ES-I3 (cell line): ENCODE results near the gene IP6K3.

ENCODE experiments used
- H3K36me3 ChIP-seq: 2 replicates; pipeline ENCODE4 v1.6.1; 2013; ENCODE audit warnings: mild to moderate bottlenecking, low read length, control low read depth, moderate library complexity; ENCODE audit not compliant: insufficient read depth
- H3K4me1 ChIP-seq: 2 replicates; pipeline ENCODE4 v1.6.1; 2013; ENCODE audit warnings: mild to moderate bottlenecking, control low read depth, low read length; ENCODE audit not compliant: insufficient read depth
- H3K9ac ChIP-seq: 2 replicates; pipeline ENCODE4 v1.6.1; 2013; ENCODE audit warnings: low read depth, mild to moderate bottlenecking, low read length, moderate library complexity
- H3K9me3 ChIP-seq: 2 replicates; pipeline ENCODE4 v1.6.1; 2013; ENCODE audit warnings: mild to moderate bottlenecking, low read length, moderate library complexity; ENCODE audit not compliant: control insufficient read depth, insufficient read depth

Gene IP6K3

GRCh38 chr6:33783781-33784520, 37.2 kb upstream of the IP6K3 start:
- no peaks in the 10 kb centered on the region for H3K9me3 ChIP-seq
- peaks cover 67% of the 10 kb centered on the region for H3K4me1 ChIP-seq
- H3K36me3 ChIP-seq: peaks cover 26% of the 10 kb centered on the region
- H3K9ac ChIP-seq: no peak overlapping the region

- H3K9ac ChIP-seq: no peak overlapping the region
- peaks cover 38% of the 10 kb centered on the region for H3K36me3 ChIP-seq
- no peaks in the 10 kb centered on the region for H3K9me3 ChIP-seq
- peaks cover 66% of the 10 kb centered on the region for H3K4me1 ChIP-seq
These were observed 35.9 kb upstream of the IP6K3 start for GRCh38 chr6:33782561-33782960.

GRCh38 chr6:33781131-33781975, 34.6 kb upstream of the IP6K3 start:
- H3K9ac ChIP-seq: no peak overlapping the region; the same call in 1 of the 2 replicates
- peaks cover 54% of the 10 kb centered on the region for H3K4me1 ChIP-seq
- peaks cover 50% of the 10 kb centered on the region for H3K36me3 ChIP-seq
- no peaks in the 10 kb centered on the region for H3K9me3 ChIP-seq

GRCh38 chr6:33779895-33780294, 33.2 kb upstream of the IP6K3 start:
- no peak overlapping the region for H3K9ac ChIP-seq
- H3K4me1 ChIP-seq: peaks cover 39% of the 10 kb centered on the region
- peaks cover 60% of the 10 kb centered on the region for H3K36me3 ChIP-seq
- H3K9me3 ChIP-seq: no peaks in the 10 kb centered on the region

GRCh38 chr6:33779290-33779689, 32.6 kb upstream of the IP6K3 start:
- peaks cover 37% of the 10 kb centered on the region for H3K4me1 ChIP-seq
- H3K36me3 ChIP-seq: peaks cover 62% of the 10 kb centered on the region

GRCh38 chr6:33778444-33779121, 31.9 kb upstream of the IP6K3 start:
- H3K4me1 ChIP-seq: peaks cover 37% of the 10 kb centered on the region
- H3K9me3 ChIP-seq: no peaks in the 10 kb centered on the region
- no peak overlapping the region for H3K9ac ChIP-seq
- H3K36me3 ChIP-seq: peaks cover 62% of the 10 kb centered on the region

More at GRCh38 chr6:33779290-33779689, 32.6 kb upstream of the IP6K3 start:
- Histone ChIP-seq H3K9me3 (no peaks in the 10 kb centered on the region), H3K9ac (no peak overlapping the region)

- H3K4me1 ChIP-seq: peaks cover 41% of the 10 kb centered on the region
- H3K9ac ChIP-seq: no peak overlapping the region
- no peaks in the 10 kb centered on the region for H3K9me3 ChIP-seq
- H3K36me3 ChIP-seq: peaks cover 63% of the 10 kb centered on the region
These were observed 31.0 kb upstream of the IP6K3 start for GRCh38 chr6:33777398-33778388.

- peaks cover 41% of the 10 kb centered on the region for H3K4me1 ChIP-seq
- H3K9ac ChIP-seq: no peak overlapping the region
- no peaks in the 10 kb centered on the region for H3K9me3 ChIP-seq
- peaks cover 63% of the 10 kb centered on the region for H3K36me3 ChIP-seq
These were observed 30.1 kb upstream of the IP6K3 start for GRCh38 chr6:33776764-33777163.

GRCh38 chr6:33776186-33776585, 29.5 kb upstream of the IP6K3 start:
- Histone ChIP-seq H3K4me1 (peaks cover 40% of the 10 kb centered on the region), H3K9me3 (no peaks in the 10 kb centered on the region), H3K9ac (no peak overlapping the region), H3K36me3 (peaks cover 63% of the 10 kb centered on the region)

GRCh38 chr6:33774774-33775173, 28.1 kb upstream of the IP6K3 start:
- Histone ChIP-seq H3K4me1 (peaks cover 40% of the 10 kb centered on the region), H3K36me3 (peaks cover 57% of the 10 kb centered on the region), H3K9me3 (no peaks in the 10 kb centered on the region), H3K9ac (no peak overlapping the region)

- H3K36me3 ChIP-seq: peaks cover 40% of the 10 kb centered on the region
- H3K9ac ChIP-seq: no peak overlapping the region
- no peaks in the 10 kb centered on the region for H3K9me3 ChIP-seq
- peaks cover 32% of the 10 kb centered on the region for H3K4me1 ChIP-seq
These were observed 26.3 kb upstream of the IP6K3 start for GRCh38 chr6:33772902-33773472.

GRCh38 chr6:33772082-33772830, 25.6 kb upstream of the IP6K3 start:
- Histone ChIP-seq H3K9me3 (no peaks in the 10 kb centered on the region), H3K4me1 (peaks cover 32% of the 10 kb centered on the region), H3K9ac (no peak overlapping the region), H3K36me3 (peaks cover 33% of the 10 kb centered on the region)
